ENCODE data around the gene NFYC. TPM values are rescaled to one million over a fixed set of nuclear protein-coding genes. Genes with fewer than 3 reads are reported as not detected.

NFYC gene
- total RNA-seq, 1 experiment from 2014 or later = 83.0 TPM

- no TSS peak for BruUV-seq (replicated peaks)
- POLR2A ChIA-PET (ENCODE audit: low non-redundant PET) = no interaction called here
- no peaks in the 10 kb centered on the region for H3K27me3 ChIP-seq (replicated peaks; ENCODE audit: insufficient read depth, low read depth, low read length, poor library complexity)
- no peaks in the 10 kb centered on the region for H3K36me3 ChIP-seq (ENCODE audit: insufficient read depth, low read length, poor library complexity, severe bottlenecking)
- DNase-seq (ENCODE audit: low spot score) = no peak
- no peak overlapping the region for H3K4me3 ChIP-seq (ENCODE audit: low read depth, low read length, poor library complexity, severe bottlenecking)
- CTCF ChIA-PET = no interaction called here
- H3K9me3 ChIP-seq (ENCODE audit: low read depth, low read length, poor library complexity, severe bottlenecking) = no peaks in the 10 kb centered on the region
- H3K27ac ChIP-seq (ENCODE audit: low read depth, low read length, poor library complexity, severe bottlenecking) = no peak overlapping the region
- intact Hi-C loops (cut with micrococcal nuclease; ENCODE audit: unreplicated experiment) = no loop called here
- TF ChIP-seq CTCF (conservative IDR thresholded peaks at IDR 0.05; ENCODE audit: low read depth, low read length) (0 out of 2 replicates have a peak, but pooled peaks have one; percentile 12), EZH2 (IDR thresholded peaks at IDR 0.05; ENCODE audit: borderline replicate concordance, low read depth, low read length, poor library complexity, severe bottlenecking) (no peak)
- no peaks in the 10 kb centered on the region for H3K4me1 ChIP-seq (ENCODE audit: insufficient read depth, low read length, poor library complexity, severe bottlenecking)
Observed at GRCh38 chr1:40650075-40650474, 41.4 kb upstream of the NFYC start.

- CTCF ChIA-PET = no interaction called here
- TF ChIP-seq EZH2 (IDR thresholded peaks at IDR 0.05; ENCODE audit: borderline replicate concordance, low read depth, low read length, poor library complexity, severe bottlenecking) (no peak), CTCF (conservative IDR thresholded peaks at IDR 0.05; ENCODE audit: low read depth, low read length) (0 out of 2 replicates have a peak, but pooled peaks have one; percentile 13)
- Histone ChIP-seq H3K4me3 (ENCODE audit: low read depth, low read length, poor library complexity, severe bottlenecking) (no peak overlapping the region), H3K9me3 (ENCODE audit: low read depth, low read length, poor library complexity, severe bottlenecking) (no peaks in the 10 kb centered on the region), H3K4me1 (ENCODE audit: insufficient read depth, low read length, poor library complexity, severe bottlenecking) (no peaks in the 10 kb centered on the region), H3K36me3 (ENCODE audit: insufficient read depth, low read length, poor library complexity, severe bottlenecking) (no peaks in the 10 kb centered on the region), H3K27ac (ENCODE audit: low read depth, low read length, poor library complexity, severe bottlenecking) (no peak overlapping the region), H3K27me3 (replicated peaks; ENCODE audit: insufficient read depth, low read depth, low read length, poor library complexity) (no peaks in the 10 kb centered on the region)
- intact Hi-C loops (cut with micrococcal nuclease; ENCODE audit: unreplicated experiment) = no loop called here
- POLR2A ChIA-PET (ENCODE audit: low non-redundant PET) = no interaction called here
- no TSS peak for BruUV-seq (replicated peaks)
- DNase-seq (ENCODE audit: low spot score) = no peak
Observed at GRCh38 chr1:40651138-40651857, 40.2 kb upstream of the NFYC start.

- POLR2A ChIA-PET (ENCODE audit: low non-redundant PET) = no interaction called here
- Histone ChIP-seq H3K27me3 (replicated peaks; ENCODE audit: insufficient read depth, low read depth, low read length, poor library complexity) (no peaks in the 10 kb centered on the region), H3K4me3 (ENCODE audit: low read depth, low read length, poor library complexity, severe bottlenecking) (no peak overlapping the region), H3K4me1 (ENCODE audit: insufficient read depth, low read length, poor library complexity, severe bottlenecking) (no peaks in the 10 kb centered on the region), H3K27ac (ENCODE audit: low read depth, low read length, poor library complexity, severe bottlenecking) (no peak overlapping the region), H3K9me3 (ENCODE audit: low read depth, low read length, poor library complexity, severe bottlenecking) (no peaks in the 10 kb centered on the region), H3K36me3 (ENCODE audit: insufficient read depth, low read length, poor library complexity, severe bottlenecking) (no peaks in the 10 kb centered on the region)
- BruUV-seq (replicated peaks) = no TSS peak
- CTCF ChIA-PET = no interaction called here
- intact Hi-C loops (cut with micrococcal nuclease; ENCODE audit: unreplicated experiment) = no loop called here
- TF ChIP-seq EZH2 (IDR thresholded peaks at IDR 0.05; ENCODE audit: borderline replicate concordance, low read depth, low read length, poor library complexity, severe bottlenecking) = no peak
- no peak for TF ChIP-seq CTCF (conservative IDR thresholded peaks at IDR 0.05; ENCODE audit: low read depth, low read length)
- DNase-seq (ENCODE audit: low spot score) = no peak
Observed at GRCh38 chr1:40652468-40652867, 39.0 kb upstream of the NFYC start.
